ENCODE results near the gene SELENOO.

GRCh38 chr22:50160947-50161346 is 39.9 kb upstream of the SELENOO start:
- TF ChIP-seq CTCF (IDR thresholded peaks at IDR 0.05) (no peak), POLR2A (IDR thresholded peaks at IDR 0.05) (no peak)

All from thyroid gland (tissue), 4 donors.